BLaER1 (cell line): ENCODE data around the gene MCOLN2.
A peak's percentile ranks its signal among the peaks of the same experiment; 100 is the strongest.

Source experiments
- H3K27ac ChIP-seq: shearing (Covaris generic); formaldehyde crosslinking; 2 replicates; pipeline ENCODE4 v1.8.1; 2022
- H3K27me3 ChIP-seq: shearing (Covaris generic); formaldehyde crosslinking; 2 replicates; pipeline ENCODE4 v1.8.1; 2022
- H3K36me3 ChIP-seq: shearing (Covaris generic); formaldehyde crosslinking; 2 replicates; pipeline ENCODE4 v1.8.1; 2022
- H3K4me1 ChIP-seq: shearing (Covaris generic); formaldehyde crosslinking; 2 replicates; pipeline ENCODE4 v1.8.1; 2022
- H3K4me2 ChIP-seq: shearing (Covaris generic); formaldehyde crosslinking; 2 replicates; pipeline ENCODE4 v1.8.1; 2022
- H3K4me3 ChIP-seq: shearing (Covaris generic); formaldehyde crosslinking; 2 replicates; pipeline ENCODE4 v1.8.1; 2022
- H3K9ac ChIP-seq: shearing (Covaris generic); formaldehyde crosslinking; 2 replicates; pipeline ENCODE4 v1.8.1; 2022
- H3K9me3 ChIP-seq: shearing (Covaris generic); formaldehyde crosslinking; 2 replicates; pipeline ENCODE4 v1.8.1; 2022
- H4K20me1 ChIP-seq: shearing (Covaris generic); formaldehyde crosslinking; 2 replicates; pipeline ENCODE4 v1.8.1; 2022
- Cebpa-rat ChIP-seq: shearing (Covaris generic); IDR thresholded peaks from 2 replicates; pipeline ENCODE4 v1.8.1; 2022

The MCOLN2 gene

GRCh38 chr1:84996846-84997666, at the start of gene MCOLN2:
TSS of gene MCOLN2 (minus strand) at chr1:84997113. CDS start at chr1:84996872, 241 bp downstream.
- peaks cover 42% of the 10 kb centered on the region for H3K27me3 ChIP-seq
- peak within 1 kb of the TSS; percentile 69 for H3K4me3 ChIP-seq
- no peak within 1 kb of the TSS for H3K27ac ChIP-seq
- H3K9me3 ChIP-seq: peaks cover 11% of the 10 kb centered on the region
- no peak for TF ChIP-seq Cebpa-rat
- H3K9ac ChIP-seq: peak within 1 kb of the TSS; percentile 58; the same call in 1 of the 2 replicates
- H3K4me1 ChIP-seq: peaks cover 19% of the 10 kb centered on the region
- peaks cover 20% of the 10 kb centered on the region for H4K20me1 ChIP-seq
- no peaks in the 10 kb centered on the region for H3K36me3 ChIP-seq
- peak within 1 kb of the TSS; percentile 96 for H3K4me2 ChIP-seq

- peaks cover 3% of the 10 kb centered on the region; the same call in 1 of the 2 replicates for H3K9me3 ChIP-seq
Measured at GRCh38 chr1:85042413-85042812, 45.5 kb upstream of the MCOLN2 start.

GRCh38 chr1:85041793-85042192, 44.9 kb upstream of the MCOLN2 start:
- Histone ChIP-seq H3K36me3 (no peaks in the 10 kb centered on the region), H3K9ac (no peak overlapping the region), H3K4me1 (no peaks in the 10 kb centered on the region), H3K4me3 (no peak overlapping the region), H3K27me3 (no peaks in the 10 kb centered on the region), H4K20me1 (no peaks in the 10 kb centered on the region), H3K27ac (no peak overlapping the region), H3K4me2 (no peak overlapping the region), H3K9me3 (no peaks in the 10 kb centered on the region)
- TF ChIP-seq Cebpa-rat: no peak

More at GRCh38 chr1:85042413-85042812, 45.5 kb upstream of the MCOLN2 start:
- H3K4me1 ChIP-seq: no peaks in the 10 kb centered on the region
- H3K36me3 ChIP-seq: no peaks in the 10 kb centered on the region
- no peak for TF ChIP-seq Cebpa-rat
- no peak overlapping the region for H3K27ac ChIP-seq
- H3K4me3 ChIP-seq: no peak overlapping the region
- H3K4me2 ChIP-seq: no peak overlapping the region
- no peak overlapping the region for H3K9ac ChIP-seq
- H3K27me3 ChIP-seq: no peaks in the 10 kb centered on the region
- H4K20me1 ChIP-seq: no peaks in the 10 kb centered on the region

GRCh38 chr1:85033221-85033620, 36.3 kb upstream of the MCOLN2 start:
- TF ChIP-seq Cebpa-rat: no peak
- H3K4me2 ChIP-seq: no peak overlapping the region
- no peaks in the 10 kb centered on the region for H3K9me3 ChIP-seq
- no peak overlapping the region for H3K9ac ChIP-seq
- H4K20me1 ChIP-seq: no peaks in the 10 kb centered on the region
- H3K4me3 ChIP-seq: no peak overlapping the region
- no peaks in the 10 kb centered on the region for H3K27me3 ChIP-seq
- H3K36me3 ChIP-seq: no peaks in the 10 kb centered on the region
- no peaks in the 10 kb centered on the region for H3K4me1 ChIP-seq
- no peak overlapping the region for H3K27ac ChIP-seq

GRCh38 chr1:85030536-85030935, 33.6 kb upstream of the MCOLN2 start:
- Histone ChIP-seq H3K9ac (no peak overlapping the region), H3K9me3 (no peaks in the 10 kb centered on the region), H3K27me3 (no peaks in the 10 kb centered on the region), H3K36me3 (no peaks in the 10 kb centered on the region), H3K27ac (no peak overlapping the region), H3K4me3 (no peak overlapping the region), H4K20me1 (no peaks in the 10 kb centered on the region), H3K4me2 (no peak overlapping the region), H3K4me1 (no peaks in the 10 kb centered on the region)
- TF ChIP-seq Cebpa-rat: no peak

GRCh38 chr1:85028151-85028550, 31.2 kb upstream of the MCOLN2 start:
- no peak for TF ChIP-seq Cebpa-rat
- Histone ChIP-seq H3K4me2 (no peak overlapping the region), H3K27me3 (no peaks in the 10 kb centered on the region)

GRCh38 chr1:85027242-85027983, 30.5 kb upstream of the MCOLN2 start:
- Histone ChIP-seq H3K4me3 (no peak overlapping the region), H3K4me1 (no peaks in the 10 kb centered on the region), H3K27ac (no peak overlapping the region), H3K27me3 (no peaks in the 10 kb centered on the region), H3K9ac (no peak overlapping the region), H3K4me2 (no peak overlapping the region), H4K20me1 (no peaks in the 10 kb centered on the region), H3K9me3 (no peaks in the 10 kb centered on the region), H3K36me3 (no peaks in the 10 kb centered on the region)
- TF ChIP-seq Cebpa-rat: no peak

More at GRCh38 chr1:85028151-85028550, 31.2 kb upstream of the MCOLN2 start:
- H3K36me3 ChIP-seq: no peaks in the 10 kb centered on the region
- H3K4me3 ChIP-seq: no peak overlapping the region
- no peaks in the 10 kb centered on the region for H3K9me3 ChIP-seq
- H3K9ac ChIP-seq: no peak overlapping the region
- H3K4me1 ChIP-seq: no peaks in the 10 kb centered on the region
- H3K27ac ChIP-seq: no peak overlapping the region
- no peaks in the 10 kb centered on the region for H4K20me1 ChIP-seq

GRCh38 chr1:85025940-85026339, 29.0 kb upstream of the MCOLN2 start:
- Histone ChIP-seq H3K9ac (no peak overlapping the region), H3K4me3 (no peak overlapping the region), H3K9me3 (no peaks in the 10 kb centered on the region), H3K4me1 (no peaks in the 10 kb centered on the region), H3K4me2 (no peak overlapping the region), H3K27me3 (no peaks in the 10 kb centered on the region), H3K36me3 (no peaks in the 10 kb centered on the region), H3K27ac (no peak overlapping the region), H4K20me1 (no peaks in the 10 kb centered on the region)
- TF ChIP-seq Cebpa-rat: no peak

GRCh38 chr1:85024736-85025135, 27.8 kb upstream of the MCOLN2 start:
- H3K36me3 ChIP-seq: no peaks in the 10 kb centered on the region

GRCh38 chr1:85022700-85023099, 25.8 kb upstream of the MCOLN2 start:
- Histone ChIP-seq H3K4me3 (no peak overlapping the region), H3K9me3 (no peaks in the 10 kb centered on the region), H4K20me1 (no peaks in the 10 kb centered on the region), H3K36me3 (no peaks in the 10 kb centered on the region), H3K4me2 (no peak overlapping the region), H3K9ac (no peak overlapping the region), H3K4me1 (no peaks in the 10 kb centered on the region), H3K27ac (no peak overlapping the region), H3K27me3 (no peaks in the 10 kb centered on the region)
- TF ChIP-seq Cebpa-rat: no peak

More at GRCh38 chr1:85024736-85025135, 27.8 kb upstream of the MCOLN2 start:
- H4K20me1 ChIP-seq: no peaks in the 10 kb centered on the region
- H3K27me3 ChIP-seq: no peaks in the 10 kb centered on the region
- H3K9ac ChIP-seq: no peak overlapping the region
- H3K4me1 ChIP-seq: no peaks in the 10 kb centered on the region
- no peak overlapping the region for H3K4me3 ChIP-seq
- no peak overlapping the region for H3K27ac ChIP-seq
- H3K4me2 ChIP-seq: no peak overlapping the region
- H3K9me3 ChIP-seq: no peaks in the 10 kb centered on the region
- TF ChIP-seq Cebpa-rat: no peak
